BE2C (cell line): ENCODE data around the gene RABGAP1.

Experiments
- DNase-seq: peaks from one replicate; pipeline ENCODE4 v3.0.0-alpha.2; 2020
- H3K27me3 ChIP-seq: fragments of 250-450 bp; sonication (Bioruptor Pico); 2 replicates; pipeline ENCODE4 v1.5.1; 2020; ENCODE audit warnings: mild to moderate bottlenecking
- H3K36me3 ChIP-seq: fragments of 250-450 bp; sonication (Bioruptor Pico); 2 replicates; pipeline ENCODE4 v1.5.1; 2020; ENCODE audit warnings: mild to moderate bottlenecking
- H3K4me1 ChIP-seq: fragments of 250-450 bp; sonication (Bioruptor Pico); 2 replicates; pipeline ENCODE4 v1.5.1; 2020
- H3K4me3 ChIP-seq: 2 replicates; pipeline ENCODE4 v1.5.1; 2011; ENCODE audit warnings: low read depth, low read length
- H3K9me3 ChIP-seq: fragments of 250-450 bp; sonication (Bioruptor Pico); 2 replicates; pipeline ENCODE4 v1.5.1; 2020
- CTCF ChIP-seq: IDR thresholded peaks from 2 replicates; pipeline ENCODE4 v1.5.1; 2012; ENCODE audit warnings: mild to moderate bottlenecking, low read depth, low read length

The RABGAP1 gene

GRCh38 chr9:122930541-122931225, 10.1 kb upstream of the RABGAP1 start:
- Histone ChIP-seq H3K27me3 (no peaks in the 10 kb centered on the region), H3K4me3 (peak overlapping the region; percentile 71), H3K4me1 (no peaks in the 10 kb centered on the region), H3K36me3 (no peaks in the 10 kb centered on the region), H3K9me3 (no peaks in the 10 kb centered on the region)
- TF ChIP-seq CTCF: no peak
- no peak for DNase-seq

GRCh38 chr9:122931226-122932121, 9.3 kb upstream of the RABGAP1 start, which contains the start of gene ZBTB26:
ZBTB26 (minus strand) TSS chr9:122931512; CDS start chr9:122919934, 11,578 bp downstream.
- peak; percentile 97 for DNase-seq
- H3K27me3 ChIP-seq: no peaks in the 10 kb centered on the region
- peaks cover 3% of the 10 kb centered on the region for H3K36me3 ChIP-seq
- H3K4me3 ChIP-seq: peak within 1 kb of the TSS; percentile 71
- no peak for TF ChIP-seq CTCF
- no peaks in the 10 kb centered on the region for H3K9me3 ChIP-seq
- H3K4me1 ChIP-seq: no peaks in the 10 kb centered on the region

GRCh38 chr9:122936464-122936863, 4.4 kb upstream of the RABGAP1 start:
- no peaks in the 10 kb centered on the region for H3K4me1 ChIP-seq
- no peaks in the 10 kb centered on the region for H3K9me3 ChIP-seq
- TF ChIP-seq CTCF: no peak
- H3K27me3 ChIP-seq: no peaks in the 10 kb centered on the region
- no peak for DNase-seq
- peaks cover 8% of the 10 kb centered on the region for H3K36me3 ChIP-seq
- no peak overlapping the region for H3K4me3 ChIP-seq

DNA sequence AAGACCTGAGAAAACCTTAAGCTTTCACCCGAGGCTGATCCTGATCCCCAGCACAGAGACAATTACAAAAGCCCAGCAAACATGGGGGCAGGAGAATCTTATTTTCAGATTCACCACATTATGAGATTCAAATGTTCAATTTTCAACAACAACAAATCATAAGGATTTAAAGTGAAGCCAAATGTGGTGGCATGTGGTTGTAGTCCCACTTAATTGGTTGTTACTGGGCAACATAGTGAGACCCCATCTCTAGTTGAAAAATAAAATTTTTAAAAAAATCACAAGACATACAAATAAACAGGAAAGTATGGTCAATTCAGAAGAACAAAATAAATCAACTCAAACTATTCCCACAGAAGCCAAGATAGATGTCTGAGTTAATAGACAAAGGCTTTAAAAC, 3.9 kb upstream of the RABGAP1 start:
- peaks cover 8% of the 10 kb centered on the region for H3K36me3 ChIP-seq

GRCh38 chr9:122939601-122940000, 1.2 kb upstream of the RABGAP1 start:
- no peak for TF ChIP-seq CTCF
- Histone ChIP-seq H3K4me1 (no peaks in the 10 kb centered on the region), H3K36me3 (peaks cover 8% of the 10 kb centered on the region), H3K27me3 (no peaks in the 10 kb centered on the region), H3K4me3 (no peak overlapping the region), H3K9me3 (no peaks in the 10 kb centered on the region)
- no peak for DNase-seq

More for the DNA sequence above, 3.9 kb upstream of the RABGAP1 start:
- Histone ChIP-seq H3K4me3 (no peak overlapping the region), H3K4me1 (no peaks in the 10 kb centered on the region), H3K9me3 (no peaks in the 10 kb centered on the region), H3K27me3 (no peaks in the 10 kb centered on the region)
- no peak for TF ChIP-seq CTCF
- DNase-seq: no peak

GRCh38 chr9:122940454-122940748, 419 bp upstream of the RABGAP1 start:
- no peak for TF ChIP-seq CTCF
- peaks cover 8% of the 10 kb centered on the region for H3K36me3 ChIP-seq
- DNase-seq: no peak
- H3K4me3 ChIP-seq: peak overlapping the region; percentile 63
- no peaks in the 10 kb centered on the region for H3K27me3 ChIP-seq
- H3K4me1 ChIP-seq: no peaks in the 10 kb centered on the region
- no peaks in the 10 kb centered on the region for H3K9me3 ChIP-seq
